GM18867 (cell line): Measurements from ENCODE around the gene APLNR.

Experiments used
- ATAC-seq: cut with Tn5 transposase; IDR thresholded peaks from one replicate; pipeline ENCODE4 v1.9.1; 2021; ENCODE audit warnings: mild to moderate bottlenecking, moderate library complexity; ENCODE audit not compliant: unreplicated experiment

APLNR gene

GRCh38 chr11:57251491-57252104 is 14.5 kb upstream of the APLNR start:
- no peak for ATAC-seq

DNA sequence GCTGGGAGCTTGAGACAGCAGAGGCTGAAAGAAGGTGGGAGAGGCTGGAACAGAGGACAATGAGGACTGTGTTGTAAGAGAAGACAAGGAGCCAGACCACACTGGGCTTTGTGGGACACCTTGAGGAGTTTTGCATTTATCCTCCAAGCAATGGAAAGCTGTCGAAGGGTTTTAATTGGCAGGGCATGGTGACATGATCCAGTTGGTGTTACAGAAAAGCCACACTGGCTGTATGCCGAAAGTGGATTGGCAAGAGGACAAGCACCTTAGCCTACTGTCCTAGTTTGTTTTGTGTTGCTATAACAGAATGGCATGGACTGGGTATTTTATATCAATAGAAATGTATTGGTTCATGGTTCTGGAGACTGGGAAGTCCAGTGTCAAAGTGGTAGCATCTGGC is 14.0 kb upstream of the APLNR start:
- ATAC-seq, result no peak

DNA sequence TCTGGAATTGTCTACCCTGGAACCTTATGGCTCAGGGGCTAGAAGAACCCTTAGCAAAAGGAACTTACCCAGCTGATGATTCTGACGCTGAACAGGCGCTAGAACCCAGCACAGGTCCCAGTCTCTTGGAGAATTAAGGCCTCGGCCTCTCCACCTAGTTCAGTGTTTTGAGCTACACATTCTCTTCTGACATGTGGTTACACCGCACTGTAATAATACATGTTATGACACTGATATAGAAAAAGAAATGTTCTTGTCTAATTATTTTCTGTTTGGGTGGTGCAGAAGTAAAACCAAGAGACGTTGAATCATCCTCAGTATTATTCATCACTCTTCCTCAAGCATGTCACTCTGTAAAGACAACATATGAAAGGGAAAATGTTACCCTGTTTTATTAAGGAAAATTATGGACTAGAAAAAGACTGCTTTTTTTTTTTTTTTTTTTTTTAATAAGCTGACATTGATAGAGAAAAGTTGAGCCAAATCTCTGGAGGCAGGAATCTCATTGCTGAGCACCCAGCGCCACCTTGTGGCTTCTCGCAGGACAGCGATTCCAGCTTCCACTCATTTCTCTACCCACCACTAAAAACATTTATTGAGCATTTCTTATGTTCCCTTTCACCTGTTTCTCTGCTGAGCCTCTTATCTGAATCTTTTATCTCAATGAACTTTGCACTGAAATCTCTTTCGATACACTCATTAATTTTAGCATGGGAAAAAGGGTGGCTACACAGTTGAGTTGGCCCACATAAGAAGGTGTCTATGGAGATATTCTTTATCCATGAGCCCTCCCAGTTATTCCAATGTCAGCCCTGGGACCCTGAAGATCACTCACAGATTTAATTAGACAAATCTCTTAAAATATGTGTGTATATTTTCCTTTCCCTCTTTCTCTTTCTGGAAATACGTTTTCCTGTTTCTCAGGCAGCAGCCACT is 12.6 kb upstream of the APLNR start:
- peak; percentile 73 for ATAC-seq

- ATAC-seq, result peak; percentile 78
These were observed 11.8 kb upstream of the APLNR start for GRCh38 chr11:57248780-57249383.

GRCh38 chr11:57244911-57245310 is 7.9 kb upstream of the APLNR start:
- ATAC-seq, result no peak

DNA sequence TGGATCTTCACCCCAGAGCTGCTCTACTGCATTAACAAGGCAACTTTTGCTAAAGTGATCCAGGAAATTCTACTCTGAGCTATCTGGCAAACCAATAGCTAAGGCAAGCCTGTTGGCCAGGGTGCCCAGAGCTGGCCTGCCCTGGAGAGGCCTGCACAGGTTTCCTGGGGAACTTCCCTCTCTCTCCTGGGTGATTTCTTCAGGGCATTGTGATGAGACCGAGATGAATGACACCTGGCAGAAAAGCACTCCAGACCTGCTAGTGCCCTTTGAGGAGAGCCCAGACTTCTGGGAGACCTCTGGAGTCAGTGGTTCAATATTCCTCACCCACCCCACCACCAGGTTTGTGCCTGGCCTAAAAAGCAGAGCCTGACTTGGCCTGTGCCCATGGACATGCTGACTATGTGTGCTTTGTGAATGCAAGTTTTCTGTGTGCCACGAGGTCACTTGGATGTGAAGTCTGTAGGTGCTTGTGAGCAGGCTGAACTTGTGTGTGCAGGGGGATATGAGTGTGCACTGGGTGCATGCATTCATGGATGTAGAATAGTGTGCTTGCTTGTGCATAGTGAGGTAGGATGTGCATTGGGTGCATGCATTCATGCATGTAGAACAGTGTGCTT is 4.4 kb upstream of the APLNR start:
- no peak for ATAC-seq

DNA sequence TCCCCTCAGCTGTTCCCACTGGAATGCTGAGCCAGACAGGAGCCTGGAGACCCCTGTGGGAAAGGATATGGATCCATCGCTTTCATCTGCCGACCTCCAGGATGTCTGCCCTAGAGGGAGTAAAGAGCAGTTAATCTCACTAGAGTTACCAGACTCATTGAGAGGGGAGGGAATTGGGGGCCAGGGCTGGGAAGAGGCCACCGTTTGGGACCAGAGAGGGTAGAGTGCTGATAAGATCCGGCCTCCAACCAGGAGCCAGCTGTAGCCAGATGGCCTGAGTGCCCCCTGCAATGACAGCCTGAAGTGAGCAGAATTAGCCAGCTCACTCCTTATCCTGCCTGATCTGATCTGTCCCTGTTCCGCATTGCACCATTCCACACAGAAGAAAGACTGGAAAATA is 3.7 kb upstream of the APLNR start:
- no peak for ATAC-seq

DNA sequence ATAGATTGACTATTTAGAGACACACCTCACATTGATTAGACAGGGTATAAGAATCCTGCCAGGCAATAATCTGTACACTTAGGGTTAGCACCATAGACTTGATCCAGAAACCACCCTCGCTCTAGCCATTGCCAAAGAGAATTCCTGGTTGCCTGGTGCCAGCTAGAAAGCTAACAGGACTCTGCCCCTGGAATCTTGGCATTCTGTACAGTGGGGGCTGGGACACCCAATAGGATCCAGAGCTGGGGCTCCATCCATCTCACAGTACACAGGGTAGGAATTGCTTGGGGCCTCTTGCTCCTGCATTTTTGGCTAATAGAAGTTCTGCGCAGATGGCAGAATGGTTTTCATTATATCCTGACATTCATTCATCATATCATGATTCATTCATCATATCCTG is 3.0 kb upstream of the APLNR start:
- ATAC-seq, result no peak

DNA sequence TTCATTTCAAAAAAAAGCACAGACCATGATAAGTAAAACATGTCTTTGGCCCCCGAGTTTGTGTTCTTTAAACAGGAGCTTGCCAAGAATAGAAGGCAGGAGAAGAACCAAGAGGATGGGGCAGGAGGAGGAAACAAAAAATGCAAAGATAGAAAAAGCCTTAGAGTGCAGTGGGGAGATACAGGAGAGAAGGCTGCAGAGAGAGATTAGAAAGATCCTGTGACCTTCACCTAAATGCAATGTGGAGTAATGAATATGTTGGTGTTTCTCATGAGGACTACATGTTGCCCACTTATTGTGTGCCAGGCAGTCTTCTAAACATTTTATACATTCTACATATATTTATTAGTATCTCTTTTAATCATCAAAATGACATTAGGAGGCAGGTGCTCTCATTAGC is 2.3 kb upstream of the APLNR start:
- ATAC-seq, result no peak

DNA sequence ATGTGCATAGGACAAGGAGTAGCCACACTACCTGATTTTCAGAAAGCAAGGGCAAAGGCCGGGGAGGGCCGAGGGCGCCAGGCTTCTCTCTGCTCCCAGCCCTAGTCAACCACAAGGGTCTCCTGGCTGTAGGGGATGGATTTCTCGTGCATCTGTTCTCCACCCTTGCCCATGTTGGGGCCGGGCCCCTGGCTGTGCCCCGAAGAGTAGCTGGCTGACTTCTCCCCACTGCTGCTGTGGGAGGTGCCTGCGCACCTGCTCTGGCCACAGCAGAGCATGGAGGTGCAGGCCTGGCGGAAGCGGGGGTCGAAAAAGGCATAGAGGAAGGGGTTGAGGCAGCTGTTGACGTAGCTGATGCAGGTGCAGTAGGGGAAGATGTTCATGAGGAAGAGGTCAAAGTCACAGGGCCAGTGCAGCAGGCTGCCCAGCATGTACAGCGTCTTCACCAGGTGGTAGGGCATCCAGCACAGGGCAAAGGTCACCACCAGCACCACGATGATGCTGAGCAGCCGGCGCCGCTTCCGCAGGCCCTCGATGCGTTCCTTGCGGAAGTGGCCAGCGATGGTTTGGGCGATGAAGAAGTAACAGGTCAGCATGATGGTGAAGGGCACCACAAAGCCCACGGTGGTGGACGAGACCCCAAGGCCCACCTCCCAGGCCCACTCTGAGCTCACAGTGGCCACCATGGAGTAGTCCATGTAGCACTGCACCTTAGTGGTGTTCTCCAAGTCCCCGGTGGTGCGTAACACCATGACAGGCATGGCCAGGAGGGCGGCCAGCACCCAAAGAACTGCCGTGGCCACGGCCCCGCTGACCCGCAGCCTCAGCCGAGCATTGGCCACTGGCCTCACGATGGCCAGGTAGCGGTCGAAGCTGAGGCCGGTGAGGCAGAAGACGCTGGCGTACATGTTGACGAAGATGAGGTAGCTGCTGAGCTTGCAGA is 1.0 kb downstream of the APLNR start:
- ATAC-seq, result no peak

GRCh38 chr11:57233702-57234101 is 3.3 kb downstream of the APLNR start:
- no peak for ATAC-seq

DNA sequence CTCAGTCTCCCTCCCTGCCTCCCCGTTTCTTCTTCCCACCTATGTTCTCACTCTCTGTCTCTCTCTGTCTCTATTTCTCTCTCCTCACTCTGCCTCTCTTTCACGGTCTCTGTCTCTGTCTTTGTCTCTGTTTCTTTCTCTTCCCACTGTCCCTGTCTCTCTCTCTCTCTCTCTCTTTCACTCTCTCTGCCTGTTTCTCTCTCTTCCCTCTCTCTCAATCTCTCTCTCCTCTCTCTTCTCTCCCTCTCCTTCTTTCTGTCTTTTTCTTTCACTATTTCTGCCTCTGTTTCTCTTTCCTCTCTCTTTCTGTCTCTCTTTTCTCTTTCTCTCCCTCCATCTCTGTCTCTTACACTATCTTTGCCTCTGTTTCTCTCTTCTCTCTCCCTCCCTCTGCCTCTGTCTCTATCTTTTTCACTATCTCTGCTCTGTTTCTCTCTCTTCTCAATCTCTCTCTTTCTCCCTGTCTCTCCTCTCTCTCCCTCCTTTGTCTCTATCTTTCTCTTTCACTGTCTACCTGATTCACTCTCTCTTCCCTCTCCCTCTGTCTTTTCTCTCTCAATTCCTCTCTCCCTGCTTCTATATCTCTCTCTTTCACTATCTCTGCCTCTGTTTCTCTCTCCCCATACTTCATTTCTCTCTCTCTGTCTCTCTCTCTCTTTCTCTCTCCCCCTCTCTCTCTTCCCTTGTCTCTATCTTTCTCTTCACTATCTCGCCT is 5.4 kb downstream of the APLNR start:
- no peak for ATAC-seq

DNA sequence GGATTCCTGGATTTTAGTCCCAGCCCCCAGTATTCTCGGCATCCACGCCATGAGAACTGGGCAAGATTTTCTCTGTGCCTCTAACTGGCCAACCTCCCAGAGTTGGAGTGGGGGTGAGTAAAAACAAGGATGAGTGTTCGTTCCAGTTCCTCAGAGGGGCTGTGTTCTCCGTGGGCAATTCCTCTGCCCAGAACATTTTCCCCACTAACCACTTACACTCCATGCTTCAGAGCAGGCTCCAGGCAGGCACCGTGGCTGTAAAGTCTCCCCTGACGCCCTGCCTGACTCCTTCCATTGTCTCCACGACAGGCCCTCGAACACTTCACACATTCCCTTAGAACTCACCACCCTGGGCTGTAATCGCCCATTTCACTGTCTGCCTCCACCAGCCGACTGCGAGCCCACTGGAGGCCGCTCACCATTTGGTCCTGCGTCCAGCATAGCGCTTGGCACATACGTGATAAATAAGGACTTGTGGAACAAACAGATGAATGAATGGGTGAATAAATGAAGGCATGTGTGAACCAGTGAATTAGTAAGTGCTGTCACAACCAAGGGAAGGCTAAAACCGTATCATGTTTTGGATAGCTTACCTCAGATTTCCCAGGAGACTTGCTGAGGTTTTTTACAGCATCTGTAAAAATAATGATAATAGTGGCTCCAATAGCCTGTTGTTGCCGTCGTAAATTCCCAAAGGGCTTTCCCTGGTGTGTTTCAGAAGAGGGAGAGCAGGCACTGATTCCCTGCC is 6.1 kb downstream of the APLNR start:
- ATAC-seq, result no peak

- ATAC-seq, result no peak
These were observed 6.7 kb downstream of the APLNR start for GRCh38 chr11:57230316-57230715.

DNA sequence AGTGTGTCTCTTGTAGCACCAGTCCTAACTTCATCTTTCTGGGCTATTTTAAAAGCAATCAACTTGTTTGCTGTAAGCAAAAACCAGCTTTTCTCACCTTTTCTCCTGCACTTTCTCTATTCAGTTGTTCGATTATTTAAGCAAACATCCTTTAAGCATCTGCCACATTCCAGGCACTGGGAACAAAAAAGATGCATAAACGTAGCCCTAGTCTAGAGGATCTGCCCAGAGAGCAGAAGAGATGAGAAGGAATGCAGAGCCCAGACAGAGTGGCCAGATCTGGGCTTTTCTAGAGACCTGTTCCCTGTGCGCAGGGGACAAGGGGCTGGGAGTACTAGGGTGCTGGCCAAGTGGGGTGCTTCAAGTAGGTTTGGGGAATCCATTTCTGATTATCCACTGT is 8.4 kb downstream of the APLNR start:
- ATAC-seq, result no peak

GRCh38 chr11:57224537-57224936 is 12.5 kb downstream of the APLNR start:
- ATAC-seq, result no peak

- ATAC-seq, result no peak
These were observed 12.9 kb downstream of the APLNR start for GRCh38 chr11:57224128-57224527.

DNA sequence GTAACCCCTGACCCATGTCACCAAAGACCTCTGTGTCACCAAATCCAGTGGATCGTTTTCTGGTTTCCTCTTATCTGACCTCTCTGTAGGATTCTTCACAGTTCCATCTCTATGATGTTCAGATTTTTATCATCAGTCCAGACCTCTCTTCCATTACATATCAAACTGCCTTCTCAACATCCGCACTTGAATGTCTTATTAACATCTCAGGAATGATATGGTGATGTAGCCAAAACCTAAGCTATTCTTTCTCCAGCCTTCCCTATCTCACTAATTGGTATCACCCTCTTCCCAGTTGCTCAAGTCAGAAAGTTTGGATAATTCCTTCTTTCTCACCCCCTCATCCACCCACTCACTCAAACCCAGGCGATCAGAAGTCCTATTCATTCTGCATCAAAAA is 13.4 kb downstream of the APLNR start:
- ATAC-seq, result no peak

DNA sequence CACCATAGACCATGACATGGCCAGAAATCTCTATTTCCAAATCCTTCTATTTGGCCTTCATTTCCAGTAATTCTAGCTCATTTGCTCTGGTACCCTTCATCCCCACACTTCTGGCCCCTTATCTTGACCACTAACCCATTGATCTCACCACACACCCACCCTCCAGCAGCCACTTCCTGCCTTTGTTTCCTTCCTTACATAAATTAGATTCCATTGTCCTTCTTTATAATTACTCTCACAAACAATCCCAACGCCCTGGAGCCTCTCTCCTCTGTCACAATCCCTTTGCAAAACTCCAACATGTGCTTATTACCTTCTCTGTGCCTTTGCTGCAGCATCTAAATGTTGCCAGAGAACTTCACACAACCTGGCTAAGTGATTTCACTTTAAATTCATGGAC is 14.8 kb downstream of the APLNR start:
- ATAC-seq, result no peak
